Smooth muscle cell (in vitro differentiated cells): Measurements from ENCODE around the gene TRIO. TPM values are rescaled to one million over a fixed set of nuclear protein-coding genes. Genes with fewer than 3 reads are reported as not detected.

Experiments used
- DNase-seq: peaks from one replicate; lab custom pipeline; 2025; ENCODE audit not compliant: unreplicated experiment; lab: John Stamatoyannopoulos, UW
- H2AFZ ChIP-seq: fragments of 200-600 bp; sonication (generic); 2 replicates; pipeline ENCODE4 v1.6.0; 2016; ENCODE audit warnings: antibody characterized with exemption, low read depth, mild to moderate bottlenecking
- H3F3A ChIP-seq: fragments of 200-600 bp; sonication (generic); 2 replicates; pipeline ENCODE4 v1.6.0; 2017; ENCODE audit warnings: antibody characterized with exemption, low read depth
- H3K27ac ChIP-seq: fragments of 200-600 bp; sonication (generic); 2 replicates; pipeline ENCODE4 v1.5.1; 2016; ENCODE audit warnings: low read depth, mild to moderate bottlenecking
- H3K27me3 ChIP-seq: fragments of 200-600 bp; sonication (generic); 2 replicates; pipeline ENCODE4 v1.6.1; 2016; ENCODE audit warnings: low read depth, mild to moderate bottlenecking
- H3K36me3 ChIP-seq: fragments of 200-600 bp; sonication (generic); 2 replicates; pipeline ENCODE4 v1.5.1; 2016; ENCODE audit warnings: low read depth
- H3K4me1 ChIP-seq: fragments of 200-600 bp; sonication (generic); 2 replicates; pipeline ENCODE4 v1.5.1; 2016; ENCODE audit warnings: low read depth
- H3K4me2 ChIP-seq: fragments of 200-600 bp; sonication (generic); 2 replicates; pipeline ENCODE4 v1.6.0; 2016; ENCODE audit warnings: mild to moderate bottlenecking
- H3K4me3 ChIP-seq: fragments of 200-600 bp; sonication (generic); 2 replicates; pipeline ENCODE4 v1.5.1; 2016; ENCODE audit warnings: mild to moderate bottlenecking
- H3K79me2 ChIP-seq: fragments of 200-600 bp; sonication (generic); 2 replicates; pipeline ENCODE4 v1.6.0; 2016; ENCODE audit warnings: low read depth, mild to moderate bottlenecking
- H3K9ac ChIP-seq: fragments of 200-600 bp; sonication (generic); 2 replicates; pipeline ENCODE4 v1.6.0; 2016; ENCODE audit warnings: low read depth
- H3K9me3 ChIP-seq: fragments of 200-600 bp; sonication (generic); replicated peaks from 2 replicates; pipeline ENCODE4 v1.5.1; 2016; ENCODE audit warnings: low read depth
- H4K20me1 ChIP-seq: fragments of 200-600 bp; sonication (generic); 2 replicates; pipeline ENCODE4 v1.6.0; 2016; ENCODE audit warnings: low read depth
- CTCF ChIP-seq: fragments of 200-600 bp; sonication (generic); IDR thresholded peaks from 2 replicates; pipeline ENCODE4 v1.5.1; 2017; ENCODE audit warnings: borderline replicate concordance, mild to moderate bottlenecking, antibody characterized with exemption; ENCODE audit not compliant: insufficient read depth, poor library complexity, severe bottlenecking
- WGBS: methylation state at CpG from one replicate; pipeline ENCODE4 v1.1.7; 2016; ENCODE audit warnings: low lambda C conversion rate; 5-methylcytosine and 5-hydroxymethylcytosine counted together
- polyA plus RNA-seq: library from polyadenylated mRNA; unstranded; fragments of >200 nt; fragmentation: Nextera tagmentation; extraction: Ambion mirVana; gene quantifications from 2 replicates; pipeline ENCODE4 v1.2.1, GENCODE V29; 2016
- total RNA-seq: library from RNA; depleted of rRNA; stranded (reverse); fragments of >200 nt; gene quantifications from 2 replicates; pipeline ENCODE4 v1.2.3, GENCODE V29; 2014

Gene TRIO
- total and polyA plus RNA-seq, 2 experiments from 2014 or later: 10.2 to 118 TPM

GRCh38 chr5:14249258-14250082, 106.3 kb downstream of the TRIO start:
- peaks cover 98% of the 10 kb centered on the region for H4K20me1 ChIP-seq
- TF ChIP-seq CTCF: no peak
- peaks cover under 1% of the 10 kb centered on the region for H3K4me1 ChIP-seq
- peaks cover 97% of the 10 kb centered on the region for H3K79me2 ChIP-seq
- H2AFZ ChIP-seq: no peak overlapping the region
- no peak for DNase-seq
- whole genome bisulfite sequencing: 94% methylated on average over 6 of the region's 6 CpGs
- H3K9ac ChIP-seq: no peak overlapping the region
- H3K9me3 ChIP-seq: no peaks in the 10 kb centered on the region
- peak overlapping the region; percentile 65 for H3K27ac ChIP-seq
- no peak overlapping the region for H3K4me3 ChIP-seq
- H3K36me3 ChIP-seq: no peaks in the 10 kb centered on the region
- peak overlapping the region; percentile 34 for H3K4me2 ChIP-seq
- no peaks in the 10 kb centered on the region for H3K27me3 ChIP-seq
- no peaks in the 10 kb centered on the region for H3F3A ChIP-seq

- no peaks in the 10 kb centered on the region for H3K36me3 ChIP-seq
- no peaks in the 10 kb centered on the region for H3K9me3 ChIP-seq
- H3K27me3 ChIP-seq: no peaks in the 10 kb centered on the region
- peak overlapping the region; percentile 65 for H3K27ac ChIP-seq
- no peak overlapping the region for H3K4me3 ChIP-seq
- peak overlapping the region; percentile 38 for H3K9ac ChIP-seq
- TF ChIP-seq CTCF: no peak
- H3K4me1 ChIP-seq: no peaks in the 10 kb centered on the region
- peaks cover 96% of the 10 kb centered on the region for H4K20me1 ChIP-seq
- 49% methylated on average over 16 of the region's 16 CpGs for WGBS
- DNase-seq: no peak
- H3K79me2 ChIP-seq: peaks cover 98% of the 10 kb centered on the region
- H3K4me2 ChIP-seq: peak overlapping the region; percentile 34
- H2AFZ ChIP-seq: no peak overlapping the region
- no peaks in the 10 kb centered on the region for H3F3A ChIP-seq
Measured at GRCh38 chr5:14250084-14250695, 107.0 kb downstream of the TRIO start.

GRCh38 chr5:14250748-14251701, 107.9 kb downstream of the TRIO start:
- H3K9ac ChIP-seq: peak overlapping the region; percentile 38
- WGBS: 99% methylated on average over 11 of the region's 11 CpGs
- peaks cover 99% of the 10 kb centered on the region for H3K79me2 ChIP-seq
- H3K9me3 ChIP-seq: no peaks in the 10 kb centered on the region
- H3K4me3 ChIP-seq: no peak overlapping the region
- no peaks in the 10 kb centered on the region for H3K4me1 ChIP-seq
- H3K27ac ChIP-seq: peak overlapping the region; percentile 65
- H3K36me3 ChIP-seq: no peaks in the 10 kb centered on the region
- H4K20me1 ChIP-seq: peaks cover 96% of the 10 kb centered on the region
- peak overlapping the region; percentile 34 for H3K4me2 ChIP-seq
- H3F3A ChIP-seq: no peaks in the 10 kb centered on the region
- DNase-seq: no peak
- H3K27me3 ChIP-seq: no peaks in the 10 kb centered on the region
- TF ChIP-seq CTCF: no peak
- H2AFZ ChIP-seq: no peak overlapping the region
